Left ventricle myocardium inferior (tissue), 1 donor: ENCODE results near the gene GCLC. TPM values are rescaled to one million over a fixed set of nuclear protein-coding genes. Genes with fewer than 3 reads are reported as not detected.

Experiments used
- DNase-seq: peaks from one replicate; pipeline ENCODE4 v3.0.0-alpha.2; 2020
- H3K27ac ChIP-seq: fragments of 200-600 bp; replicated peaks from 2 replicates; pipeline ENCODE4 v1.8.0; 2021
- H3K27me3 ChIP-seq: fragments of 200-600 bp; 2 replicates; pipeline ENCODE4 v1.8.0; 2021; ENCODE audit warnings: low read depth
- H3K36me3 ChIP-seq: fragments of 200-600 bp; 2 replicates; pipeline ENCODE4 v1.8.0; 2021
- H3K4me1 ChIP-seq: fragments of 200-600 bp; 2 replicates; pipeline ENCODE4 v1.8.0; 2021
- H3K4me3 ChIP-seq: fragments of 200-600 bp; 2 replicates; pipeline ENCODE4 v1.8.0; 2021; ENCODE audit warnings: mild to moderate bottlenecking, moderate library complexity
- H3K9me3 ChIP-seq: fragments of 200-600 bp; replicated peaks from 2 replicates; pipeline ENCODE4 v1.8.0; 2021
- intact Hi-C: fragments of 100-400 bp; cut with micrococcal nuclease; formaldehyde crosslinking; loops from one replicate; pipeline ENCODE4 v1.11.0; 2022
- total RNA-seq: library from RNA; stranded (reverse); fragmentation: NEBNext Ultra II Directional; extraction: Animal tissue kit (Norgen Biotek cat#: 25700); gene quantifications from one replicate; pipeline ENCODE4 v1.2.1, GENCODE V29; 2021
- TF ChIP-seq, protein P1 (sequence below): fragments of 200-600 bp; IDR thresholded peaks from 2 replicates; pipeline ENCODE4 v1.8.0; 2021; ENCODE audit warnings: antibody characterized with exemption, mild to moderate bottlenecking, borderline replicate concordance
- donor health status: DM: no; HTN: yes; CAD: no; lungs with severe emphysema.

The GCLC gene
- total RNA-seq, 1 donor from 2014 or later: 30.3 TPM

- no peaks in the 10 kb centered on the region for H3K9me3 ChIP-seq
- DNase-seq: peak; percentile 15
- peaks cover 25% of the 10 kb centered on the region for H3K4me1 ChIP-seq
- intact Hi-C loops: no loop called here
- no peak overlapping the region for H3K4me3 ChIP-seq
- no peaks in the 10 kb centered on the region for H3K36me3 ChIP-seq
- no peaks in the 10 kb centered on the region for H3K27me3 ChIP-seq
- no peak overlapping the region for H3K27ac ChIP-seq
- TF ChIP-seq, protein P1, sequence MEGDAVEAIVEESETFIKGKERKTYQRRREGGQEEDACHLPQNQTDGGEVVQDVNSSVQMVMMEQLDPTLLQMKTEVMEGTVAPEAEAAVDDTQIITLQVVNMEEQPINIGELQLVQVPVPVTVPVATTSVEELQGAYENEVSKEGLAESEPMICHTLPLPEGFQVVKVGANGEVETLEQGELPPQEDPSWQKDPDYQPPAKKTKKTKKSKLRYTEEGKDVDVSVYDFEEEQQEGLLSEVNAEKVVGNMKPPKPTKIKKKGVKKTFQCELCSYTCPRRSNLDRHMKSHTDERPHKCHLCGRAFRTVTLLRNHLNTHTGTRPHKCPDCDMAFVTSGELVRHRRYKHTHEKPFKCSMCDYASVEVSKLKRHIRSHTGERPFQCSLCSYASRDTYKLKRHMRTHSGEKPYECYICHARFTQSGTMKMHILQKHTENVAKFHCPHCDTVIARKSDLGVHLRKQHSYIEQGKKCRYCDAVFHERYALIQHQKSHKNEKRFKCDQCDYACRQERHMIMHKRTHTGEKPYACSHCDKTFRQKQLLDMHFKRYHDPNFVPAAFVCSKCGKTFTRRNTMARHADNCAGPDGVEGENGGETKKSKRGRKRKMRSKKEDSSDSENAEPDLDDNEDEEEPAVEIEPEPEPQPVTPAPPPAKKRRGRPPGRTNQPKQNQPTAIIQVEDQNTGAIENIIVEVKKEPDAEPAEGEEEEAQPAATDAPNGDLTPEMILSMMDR: no peak
These were observed 79.9 kb downstream of the GCLC start for GRCh38 chr6:53464927-53465460.

DNA sequence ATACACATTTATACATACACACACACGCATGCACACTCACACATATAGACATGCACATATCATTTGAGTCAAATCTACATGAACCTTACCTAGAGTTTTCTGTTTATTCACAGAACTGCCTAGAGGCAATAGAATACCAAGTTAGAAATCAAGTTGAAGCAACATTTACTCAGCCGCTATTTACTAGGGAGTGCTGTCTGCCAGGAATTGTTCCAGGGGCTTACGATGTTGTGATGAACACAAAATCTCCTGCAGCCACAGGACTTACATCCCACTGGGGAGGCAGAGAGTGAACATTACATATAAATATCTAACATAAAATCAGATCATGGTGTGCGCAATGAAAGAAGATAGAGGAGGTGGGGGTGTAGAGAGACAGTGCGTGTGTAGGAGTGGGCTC, 80.4 kb downstream of the GCLC start:
- Histone ChIP-seq H3K27ac (no peak overlapping the region), H3K4me1 (peaks cover 25% of the 10 kb centered on the region), H3K4me3 (no peak overlapping the region), H3K36me3 (no peaks in the 10 kb centered on the region), H3K9me3 (no peaks in the 10 kb centered on the region), H3K27me3 (no peaks in the 10 kb centered on the region)
- TF ChIP-seq, protein P1: no peak
- DNase-seq: no peak
- intact Hi-C loops: no loop called here

- H3K36me3 ChIP-seq: no peaks in the 10 kb centered on the region
- intact Hi-C loops: no loop called here
- H3K9me3 ChIP-seq: no peaks in the 10 kb centered on the region
- no peak for DNase-seq
- H3K27ac ChIP-seq: peak overlapping the region; percentile 48
- H3K27me3 ChIP-seq: no peaks in the 10 kb centered on the region
- TF ChIP-seq, protein P1: no peak
- H3K4me3 ChIP-seq: no peak overlapping the region
- H3K4me1 ChIP-seq: peaks cover 25% of the 10 kb centered on the region
These were observed 83.2 kb downstream of the GCLC start for GRCh38 chr6:53461696-53462095.

GRCh38 chr6:53461041-53461656, 83.8 kb downstream of the GCLC start:
- TF ChIP-seq, protein P1: no peak
- Histone ChIP-seq H3K27ac (no peak overlapping the region), H3K27me3 (no peaks in the 10 kb centered on the region), H3K9me3 (peaks cover under 1% of the 10 kb centered on the region), H3K4me3 (no peak overlapping the region), H3K4me1 (peaks cover 25% of the 10 kb centered on the region), H3K36me3 (no peaks in the 10 kb centered on the region)
- no peak for DNase-seq
- intact Hi-C loops: no loop called here

DNA sequence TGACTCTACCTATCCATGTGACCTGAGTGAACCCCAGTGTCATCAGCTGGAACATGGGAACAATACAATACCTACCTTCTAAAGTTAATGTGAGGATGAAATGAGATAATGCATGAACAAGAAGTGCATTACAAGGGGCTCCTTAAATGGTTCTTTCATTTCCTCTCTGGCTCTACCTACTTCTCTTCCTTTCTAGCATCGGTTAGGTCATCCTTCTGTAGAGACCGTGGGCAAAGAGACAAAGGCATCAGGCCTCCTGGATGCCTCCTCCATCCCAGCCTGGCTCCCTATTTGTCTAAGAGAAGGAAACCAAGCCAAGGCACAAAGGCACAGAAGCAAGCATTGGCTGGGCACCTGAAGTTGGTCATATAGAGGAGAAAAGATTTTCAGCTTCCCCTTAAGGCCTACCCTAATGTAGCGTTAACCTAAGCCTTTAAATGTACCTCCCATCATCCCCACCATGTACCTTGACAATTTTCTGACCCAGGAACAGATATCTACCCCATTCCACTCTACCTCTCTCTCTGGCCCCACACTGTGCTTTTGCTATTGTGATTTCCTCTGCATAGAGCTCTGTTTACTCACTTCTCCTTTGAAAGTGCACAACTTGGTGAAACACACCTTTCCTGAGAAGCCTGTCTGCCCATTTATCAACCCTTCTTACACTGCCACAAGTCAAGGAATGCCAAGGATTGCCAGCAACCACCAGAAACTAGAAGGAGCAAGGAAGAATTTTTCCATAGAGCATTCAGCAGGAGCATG, 86.6 kb downstream of the GCLC start:
- intact Hi-C loops: no loop called here
- no peaks in the 10 kb centered on the region for H3K27me3 ChIP-seq
- H3K4me3 ChIP-seq: no peak overlapping the region
- TF ChIP-seq, protein P1: no peak
- no peak for DNase-seq
- peaks cover 15% of the 10 kb centered on the region for H3K4me1 ChIP-seq
- H3K27ac ChIP-seq: no peak overlapping the region
- H3K9me3 ChIP-seq: peaks cover 9% of the 10 kb centered on the region
- no peaks in the 10 kb centered on the region for H3K36me3 ChIP-seq
